GM21717 (cell line): ENCODE measurements around the gene PAK2.
"Not testable (repeated sequence)": the region's sequence is repeated elsewhere in the genome, so short reads cannot be mapped to it uniquely, and the experiment has no call there.

ENCODE experiments used
- ATAC-seq: cut with Tn5 transposase; IDR thresholded peaks from one replicate; pipeline ENCODE4 v1.9.1; 2021; ENCODE audit warnings: mild to moderate bottlenecking, moderate library complexity; ENCODE audit not compliant: unreplicated experiment

The PAK2 gene

GRCh38 chr3:196736670-196737374 lies 2.8 kb upstream of the PAK2 start:
- ATAC-seq = no peak

- no peak for ATAC-seq
Measured at GRCh38 chr3:196737655-196738054, 2.0 kb upstream of the PAK2 start.

- peak; percentile 7 for ATAC-seq
Measured at GRCh38 chr3:196740481-196741248, 1.0 kb downstream of the PAK2 start.

- no peak for ATAC-seq
Measured at GRCh38 chr3:196741249-196741889, 1.7 kb downstream of the PAK2 start.

GRCh38 chr3:196743569-196743968 lies 3.9 kb downstream of the PAK2 start:
- not testable (repeated sequence) for ATAC-seq

- ATAC-seq = no peak
Measured at GRCh38 chr3:196749125-196749524, 9.5 kb downstream of the PAK2 start.

- ATAC-seq = no peak
Measured at GRCh38 chr3:196753201-196753600, 13.5 kb downstream of the PAK2 start.

- no peak for ATAC-seq
Measured at GRCh38 chr3:196754091-196754981, 14.7 kb downstream of the PAK2 start.

GRCh38 chr3:196756732-196757131 lies 17.1 kb downstream of the PAK2 start:
- no peak for ATAC-seq

GRCh38 chr3:196757876-196758739 lies 18.5 kb downstream of the PAK2 start:
- ATAC-seq = no peak

GRCh38 chr3:196763179-196763578 lies 23.5 kb downstream of the PAK2 start:
- no peak for ATAC-seq

GRCh38 chr3:196765454-196765853 lies 25.8 kb downstream of the PAK2 start:
- ATAC-seq = no peak

- ATAC-seq = no peak
Measured at GRCh38 chr3:196771067-196771466, 31.4 kb downstream of the PAK2 start.

- no peak for ATAC-seq
Measured at GRCh38 chr3:196772102-196772501, 32.4 kb downstream of the PAK2 start.

GRCh38 chr3:196772897-196773296 lies 33.2 kb downstream of the PAK2 start:
- ATAC-seq = no peak

- ATAC-seq = no peak
Measured at GRCh38 chr3:196774191-196774820, 34.6 kb downstream of the PAK2 start.

- ATAC-seq = no peak
Measured at GRCh38 chr3:196774848-196775422, 35.3 kb downstream of the PAK2 start.

- ATAC-seq = no peak
Measured at GRCh38 chr3:196775938-196776337, 36.3 kb downstream of the PAK2 start.

- no peak for ATAC-seq
Measured at GRCh38 chr3:196777836-196778235, 38.2 kb downstream of the PAK2 start.
